ENCODE results near the gene SATL1.
"Not testable (repeated sequence)": the region's sequence is repeated elsewhere in the genome, so short reads cannot be mapped to it uniquely, and the experiment has no call there.

SATL1 gene, protein sequence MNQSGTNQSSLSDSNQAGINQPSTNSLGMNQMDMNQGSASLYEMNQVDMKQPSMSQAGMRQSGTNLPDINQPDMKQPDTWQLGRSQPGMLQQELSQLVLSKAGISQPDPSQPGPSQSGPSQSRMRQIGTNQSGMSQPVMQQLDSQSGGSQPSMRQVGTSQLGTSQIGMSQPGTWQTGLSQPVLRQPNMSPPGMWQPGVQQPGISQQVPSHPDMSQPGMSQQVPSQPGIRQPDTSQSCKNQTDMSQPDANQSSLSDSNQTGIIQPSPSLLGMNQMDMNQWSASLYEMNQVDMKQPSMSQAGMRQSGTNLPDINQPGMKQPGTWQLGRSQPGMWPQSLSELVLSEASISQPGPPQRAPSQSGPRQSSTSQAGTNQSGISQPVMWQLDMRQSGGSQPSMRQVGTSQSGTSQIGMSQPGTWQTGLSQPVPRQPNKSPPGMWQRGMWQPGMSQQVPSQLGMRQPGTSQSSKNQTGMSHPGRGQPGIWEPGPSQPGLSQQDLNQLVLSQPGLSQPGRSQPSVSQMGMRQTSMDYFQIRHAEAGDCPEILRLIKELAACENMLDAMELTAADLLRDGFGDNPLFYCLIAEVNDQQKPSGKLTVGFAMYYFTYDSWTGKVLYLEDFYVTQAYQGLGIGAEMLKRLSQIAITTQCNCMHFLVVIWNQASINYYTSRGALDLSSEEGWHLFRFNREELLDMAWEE

DNA sequence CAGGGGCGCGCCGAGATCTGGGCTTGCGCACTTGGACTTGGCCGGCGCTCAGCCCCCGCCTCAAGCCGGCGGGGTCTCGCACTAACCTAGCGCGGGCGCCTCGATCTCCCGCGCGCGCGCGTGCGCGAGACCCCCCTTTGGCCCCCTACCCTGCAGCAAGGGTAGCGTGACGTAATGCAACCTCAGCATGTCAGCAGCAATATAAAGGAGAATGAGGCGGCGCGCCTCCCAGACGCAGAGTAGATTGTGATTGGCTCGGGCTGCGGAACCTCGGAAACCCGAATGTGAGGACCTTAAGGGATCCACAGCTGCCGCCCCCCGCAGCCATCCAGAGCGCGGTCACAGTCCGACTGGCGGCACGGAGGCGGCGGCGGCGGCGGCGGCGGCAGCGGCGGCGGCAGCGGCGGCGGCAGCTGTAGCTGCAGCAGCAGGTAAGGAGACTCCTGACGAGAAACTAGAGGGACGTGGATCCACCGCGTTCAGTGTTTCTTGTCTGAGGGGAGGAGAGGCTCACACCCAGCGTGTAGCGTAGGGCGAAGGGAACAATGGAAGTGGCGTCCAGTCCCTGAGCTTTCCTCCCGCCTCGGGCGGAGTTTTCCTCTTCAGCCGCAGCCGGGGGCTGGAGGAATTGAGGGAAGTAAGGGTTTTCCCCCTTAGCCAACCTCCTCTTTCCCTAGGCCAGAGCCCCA is at the start of gene SATL1, which contains the start of gene ZNF711:
Gene SATL1 (minus strand): TSS at position 19 of the 689 bp plus-strand sequence. CDS start 134,811 bp downstream, outside the sequence.
Gene ZNF711 (plus strand): TSS at position 231 of the 689 bp plus-strand sequence. CDS start 3,582 bp downstream, outside the sequence.
- DNase-seq (ENCODE audit: low read depth): no peak

DNA sequence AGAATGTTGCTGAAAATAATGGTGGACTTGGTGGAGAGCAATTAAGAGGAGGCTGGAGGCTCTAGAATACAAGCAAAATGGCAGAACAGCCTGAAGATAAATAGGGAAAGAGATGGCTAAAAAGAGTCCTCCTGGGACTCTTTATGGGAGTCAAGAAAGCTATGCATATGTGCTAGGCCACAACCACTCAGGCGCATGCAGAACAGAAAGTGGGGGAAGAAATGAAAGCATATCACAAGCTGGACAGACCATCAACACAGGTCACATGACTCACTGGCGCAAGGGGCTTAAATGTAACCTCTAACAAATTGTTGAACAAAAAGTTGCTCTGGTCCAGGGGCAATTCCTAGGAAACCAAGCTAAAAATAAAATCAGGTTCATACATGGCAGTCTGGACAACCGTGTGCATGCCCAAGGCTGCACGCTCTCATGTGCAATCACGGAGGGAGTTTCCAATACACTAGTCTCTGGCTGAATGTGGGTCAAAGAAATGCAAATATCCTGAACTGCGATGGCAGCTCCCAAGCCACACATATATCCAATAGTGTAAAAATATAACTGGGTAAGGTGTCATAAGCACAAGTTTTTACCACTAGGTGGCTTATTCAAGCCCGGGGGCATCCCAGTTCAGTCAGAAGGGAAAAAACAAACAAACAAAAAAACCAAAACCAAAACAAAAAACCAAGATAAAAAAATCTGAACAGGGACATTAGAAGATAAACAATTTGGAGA is 45.6 kb upstream of the SATL1 start:
- DNase-seq (ENCODE audit: low read depth): no peak

DNA sequence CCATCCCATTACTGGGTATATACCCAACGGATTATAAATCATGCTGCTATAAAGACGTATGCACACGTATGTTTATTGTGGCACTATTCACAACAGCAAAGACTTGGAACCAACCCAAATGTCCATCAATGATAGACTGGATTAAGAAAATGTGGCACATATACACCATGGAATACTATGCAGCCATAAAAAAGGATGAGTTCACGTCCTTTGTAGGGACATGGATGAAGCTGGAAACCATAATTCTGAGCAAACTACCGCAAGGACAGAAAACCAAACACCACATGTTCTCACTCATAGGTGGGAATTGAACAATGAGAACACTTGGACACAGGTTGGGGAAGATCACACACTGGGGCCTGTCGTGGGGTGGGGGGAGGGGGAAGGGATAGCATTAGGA is 41.7 kb upstream of the SATL1 start:
- not testable (repeated sequence) for DNase-seq (ENCODE audit: low read depth)

DNA sequence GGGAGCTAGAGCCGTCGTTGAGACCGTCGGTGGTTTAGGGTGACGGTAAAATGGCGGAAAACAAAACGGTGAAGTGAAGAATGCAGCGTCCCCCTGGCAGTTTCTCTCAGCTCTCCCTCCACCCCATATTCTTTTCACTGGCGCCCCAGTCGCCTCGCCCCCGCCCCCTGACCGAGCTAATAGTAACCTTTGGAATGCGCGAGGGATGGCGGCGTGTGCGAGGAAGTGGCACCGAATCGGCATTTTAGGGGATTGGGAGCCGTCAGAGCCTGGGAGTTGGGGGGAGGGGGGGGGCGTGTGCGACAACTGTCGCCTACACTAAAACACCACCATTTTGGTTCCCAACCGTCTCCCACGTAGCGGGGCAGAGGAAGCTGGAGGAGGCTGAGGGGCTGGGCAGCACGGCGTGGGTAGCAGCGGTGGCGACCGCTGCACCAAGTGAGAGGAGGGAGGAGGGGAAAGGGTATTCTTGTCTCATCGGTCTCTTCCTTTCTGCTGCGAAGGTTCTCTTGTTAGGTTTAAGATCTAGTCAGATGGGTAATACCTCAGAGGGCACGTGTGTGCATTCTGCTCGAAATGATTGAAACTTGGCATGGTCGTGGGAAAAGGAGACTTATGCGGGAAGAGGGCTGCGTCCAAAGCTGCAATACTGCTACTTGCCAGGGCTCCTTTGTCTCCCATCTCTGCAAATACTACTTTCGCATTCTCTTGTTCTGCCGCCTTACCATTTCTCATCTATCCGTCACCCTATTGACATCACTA is 1.1 kb upstream of the SATL1 start:
- no peak for DNase-seq (ENCODE audit: low read depth)

DNA sequence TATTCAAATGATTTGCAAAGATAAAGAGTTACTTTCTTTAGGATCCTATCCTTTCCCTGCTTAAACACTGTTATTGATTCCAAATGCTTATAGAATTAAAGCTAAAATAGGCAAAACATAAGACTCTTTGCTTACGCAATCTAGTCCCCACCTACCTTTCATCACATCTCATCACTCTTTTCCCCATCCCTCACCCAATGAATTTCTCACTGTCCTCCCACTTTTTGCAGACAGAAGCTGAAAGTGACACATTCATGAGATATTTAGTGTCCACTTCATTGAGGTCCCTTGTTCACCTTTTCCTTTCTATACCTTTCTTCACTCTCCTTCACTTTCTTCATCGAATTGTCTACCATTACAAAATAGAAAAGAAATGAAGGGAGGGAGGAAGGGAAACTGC is 424 bp downstream of the SATL1 start:
- DNase-seq (ENCODE audit: low read depth): no peak

DNA sequence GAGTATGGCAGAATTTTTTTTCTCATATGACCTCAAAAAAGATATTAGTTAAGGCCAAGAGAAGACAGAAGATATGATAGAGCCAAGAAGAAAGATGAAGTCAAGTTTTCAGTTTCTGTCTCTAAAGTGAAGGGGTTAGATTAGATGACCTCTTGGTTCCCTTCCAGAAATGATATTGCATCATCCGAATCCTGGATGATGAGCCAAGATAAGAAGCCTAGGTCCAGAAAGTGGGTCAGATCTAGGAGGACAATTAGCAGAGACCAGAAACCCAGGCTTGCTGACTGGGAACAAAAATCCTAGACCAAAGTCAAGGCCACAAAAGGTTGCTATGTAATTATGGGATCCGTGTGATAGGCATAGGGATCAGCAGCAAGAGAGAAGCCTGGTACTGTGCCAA is 20.2 kb downstream of the SATL1 start:
- DNase-seq (ENCODE audit: low read depth): no peak

DNA sequence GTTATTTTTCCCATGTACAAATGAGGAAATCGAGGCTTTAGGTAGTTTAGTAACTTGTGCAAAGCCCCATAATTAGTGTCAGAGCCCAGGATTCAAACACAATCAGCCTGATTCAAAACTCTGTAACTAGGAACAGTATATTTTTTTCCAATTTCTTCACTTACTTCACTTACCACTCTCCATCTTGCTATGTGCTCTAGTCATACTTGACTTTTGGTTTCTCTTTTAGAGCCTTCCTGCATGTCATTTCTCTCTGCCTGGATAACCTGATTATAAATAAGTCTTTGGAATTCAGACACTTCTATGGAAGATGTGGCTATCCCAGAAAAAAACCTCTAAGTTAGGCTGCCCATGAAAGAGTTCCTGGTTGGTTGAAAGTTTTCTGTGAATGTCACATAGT is 22.2 kb downstream of the SATL1 start:
- no peak for DNase-seq (ENCODE audit: low read depth)

DNA sequence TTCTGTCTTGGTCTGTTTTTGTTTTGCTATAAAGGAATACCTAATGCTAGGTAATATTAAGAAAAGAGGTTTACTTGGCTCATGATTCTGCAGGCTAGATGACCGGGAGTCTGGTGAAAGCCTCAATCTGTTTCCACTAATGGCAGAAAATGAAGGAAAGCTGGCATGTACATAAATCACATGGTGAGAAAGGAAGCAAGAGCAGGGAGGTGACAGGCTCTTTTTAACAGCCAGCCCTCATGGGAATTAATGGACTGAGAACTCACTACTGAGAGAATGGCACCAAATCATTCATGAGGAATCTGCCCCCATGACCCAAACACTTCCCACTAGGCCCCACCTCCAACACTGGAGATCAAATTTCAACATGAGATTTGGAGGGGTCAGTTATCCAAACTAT is 27.6 kb downstream of the SATL1 start:
- DNase-seq (ENCODE audit: low read depth): no peak

DNA sequence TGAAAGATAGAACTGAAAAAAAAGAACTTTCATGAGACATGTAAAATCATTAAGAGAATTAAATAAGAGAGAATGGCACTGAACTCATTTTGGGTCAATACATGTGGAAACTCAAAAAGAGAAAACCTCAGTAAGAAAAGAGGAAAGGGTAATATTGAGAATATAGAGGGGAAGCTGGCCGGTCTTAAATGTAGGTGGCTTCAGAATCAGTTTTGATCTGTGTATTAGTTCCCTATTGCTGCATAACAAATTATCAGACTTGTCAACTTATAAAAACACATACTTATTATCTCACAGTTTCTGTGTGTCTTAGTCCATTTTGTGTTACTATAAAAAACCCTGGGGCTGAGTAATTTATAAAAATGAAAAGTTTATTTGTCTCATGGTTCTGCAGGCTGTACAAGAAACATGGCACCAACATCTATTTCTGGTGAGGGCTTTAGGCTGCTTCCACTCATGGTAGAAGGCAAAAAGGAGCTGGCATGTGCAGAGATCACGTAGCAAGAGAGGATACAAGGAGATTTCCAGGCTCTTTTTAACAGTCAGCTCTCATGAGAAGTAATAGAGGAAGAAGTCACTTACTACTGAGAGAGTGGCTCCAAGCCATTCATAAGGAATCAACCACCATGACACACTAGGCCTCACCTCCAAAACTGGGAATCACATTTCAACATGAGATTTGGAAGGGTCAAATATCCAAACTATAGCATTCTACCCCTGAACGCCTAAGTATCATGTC is 29.6 kb downstream of the SATL1 start:
- no peak for DNase-seq (ENCODE audit: low read depth)

DNA sequence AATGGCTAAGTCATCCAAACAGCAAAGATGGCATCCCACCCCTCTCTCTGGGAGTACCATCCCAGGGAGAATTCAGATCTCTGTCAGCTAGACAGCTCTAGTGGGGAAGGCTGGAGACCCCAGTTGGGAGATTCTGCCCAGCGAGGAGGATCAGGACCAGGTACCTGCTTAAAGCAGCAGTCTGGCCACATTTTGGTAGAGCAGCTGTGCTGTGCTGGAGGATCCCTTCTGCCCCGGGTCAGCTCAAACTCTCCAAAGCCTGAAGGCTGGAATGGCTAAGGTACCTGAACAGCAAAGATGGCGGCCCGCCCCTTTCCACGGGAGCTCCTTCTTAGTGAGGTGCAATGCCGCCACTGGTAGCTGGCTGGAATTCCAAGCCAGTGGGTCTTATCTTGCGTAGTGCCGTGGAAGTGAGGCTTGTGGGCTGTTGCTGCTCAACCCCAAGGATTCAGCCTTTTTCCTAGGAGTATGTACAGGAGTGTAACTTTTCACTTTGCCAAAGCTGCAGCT is 40.1 kb downstream of the SATL1 start:
- no peak for DNase-seq (ENCODE audit: low read depth)

DNA sequence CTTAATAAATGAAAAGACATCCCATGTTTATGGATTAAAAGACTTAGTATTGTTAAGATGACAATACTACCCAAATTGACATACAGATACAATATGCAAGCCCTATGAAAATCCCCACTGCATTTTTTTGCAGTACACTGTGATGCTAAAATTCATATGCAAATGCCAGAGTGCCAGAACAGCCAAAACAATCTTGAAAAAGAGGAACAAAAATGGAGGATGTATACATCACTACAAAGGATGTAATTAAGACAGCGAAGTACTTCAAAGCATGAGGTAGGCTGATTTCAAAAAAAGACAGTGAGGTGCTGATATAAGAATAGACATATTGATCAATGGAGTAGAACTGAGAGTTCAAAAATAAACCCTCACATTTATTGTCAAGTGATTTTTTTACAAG is 47.3 kb downstream of the SATL1 start:
- DNase-seq (ENCODE audit: low read depth): no peak

DNA sequence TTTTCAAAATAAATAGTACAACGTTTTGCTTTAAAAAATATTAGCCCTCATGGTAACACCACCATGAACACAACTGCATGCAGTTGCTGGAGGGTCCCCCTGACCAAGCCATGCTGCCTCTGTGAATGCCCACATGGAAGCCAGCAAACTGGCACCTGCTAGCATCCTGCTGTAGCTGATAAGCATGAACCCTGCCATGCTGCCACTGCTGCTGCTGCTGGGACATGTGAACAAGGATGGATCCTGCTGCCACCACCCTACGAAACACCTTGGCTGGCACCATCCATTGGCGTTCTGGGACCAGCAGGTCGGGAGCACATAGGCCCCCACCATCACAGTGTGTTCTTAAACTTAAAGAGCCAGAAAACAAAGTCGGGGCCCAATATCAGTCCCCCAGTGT is 83.9 kb downstream of the SATL1 start:
- DNase-seq (ENCODE audit: low read depth): no peak

DNA sequence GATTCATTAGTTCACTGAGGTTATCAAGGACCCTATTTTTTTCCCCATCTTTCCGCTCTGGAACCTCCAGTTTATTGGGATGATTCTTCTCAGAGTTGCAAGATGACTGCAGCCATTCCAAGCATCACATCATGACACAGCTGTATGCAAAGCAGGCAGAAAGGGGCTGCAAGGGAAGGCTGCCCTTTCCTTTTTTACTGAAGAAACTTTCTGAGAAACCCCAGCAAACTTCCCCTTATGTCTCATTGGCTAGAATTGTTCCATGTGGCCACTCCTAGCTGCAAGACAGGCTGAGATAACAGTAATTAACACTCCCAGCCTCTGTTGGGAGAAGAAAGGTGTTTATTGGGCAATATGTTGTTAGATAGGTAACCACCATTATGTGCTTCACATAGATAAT is 102.6 kb downstream of the SATL1 start:
- DNase-seq (ENCODE audit: low read depth): no peak

DNA sequence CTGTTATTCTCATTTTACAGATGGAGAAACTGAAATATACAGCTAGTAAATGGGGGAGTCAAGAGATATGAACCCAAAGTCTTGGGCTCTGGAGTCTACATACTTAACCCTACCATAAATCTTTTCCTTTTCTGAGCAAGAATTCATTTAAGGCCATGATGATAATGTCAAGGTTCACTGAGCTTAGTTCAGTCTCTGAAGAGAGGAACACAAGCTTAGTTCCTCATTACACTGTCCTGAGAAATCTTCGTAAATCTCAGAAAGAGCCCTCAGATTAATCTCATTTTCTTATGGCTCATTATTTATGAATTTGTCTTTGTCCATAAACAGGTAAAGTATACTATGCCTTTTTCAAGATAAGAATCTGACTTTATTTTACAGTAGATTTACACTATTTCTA is 104.2 kb downstream of the SATL1 start:
- no peak for DNase-seq (ENCODE audit: low read depth)

DNA sequence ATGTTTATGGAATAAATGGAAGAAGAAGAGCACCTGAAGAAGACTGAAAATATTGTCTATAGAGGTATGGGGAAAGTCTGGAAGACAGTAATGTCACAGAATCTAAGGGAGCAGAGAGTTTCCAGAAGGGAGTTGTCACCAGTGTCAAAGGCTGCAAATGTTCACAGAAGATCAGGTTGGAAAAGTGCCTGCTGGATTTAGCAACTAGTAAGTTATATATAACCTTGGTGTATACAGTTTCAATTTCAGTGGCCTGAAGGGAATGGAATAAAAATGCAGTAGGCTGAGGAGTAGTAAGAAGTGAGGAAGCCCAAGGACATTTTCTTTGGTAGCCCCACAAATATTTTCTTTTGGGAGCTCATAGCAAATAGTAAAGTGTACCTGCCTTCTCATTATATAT is 107.2 kb downstream of the SATL1 start:
- DNase-seq (ENCODE audit: low read depth): no peak

DNA sequence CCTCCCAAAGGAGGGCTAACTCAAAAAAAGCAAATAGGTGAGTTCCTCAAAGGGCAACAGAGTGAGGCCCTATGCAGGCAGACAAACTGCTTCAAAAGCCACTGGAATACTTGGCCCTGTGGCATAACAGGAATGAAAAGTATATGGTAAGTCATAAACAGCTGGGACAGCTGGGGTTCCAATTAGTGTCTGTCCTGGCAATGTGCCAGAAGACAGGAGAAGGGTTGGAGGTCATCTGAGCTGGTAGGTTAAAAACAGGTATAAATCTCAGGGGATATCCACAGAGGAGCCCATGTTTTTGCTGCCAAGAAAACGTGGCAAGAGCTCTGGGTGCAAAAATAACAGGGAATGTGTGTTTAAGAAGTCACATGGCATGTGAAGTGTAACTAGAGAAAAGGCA is 128.3 kb downstream of the SATL1 start:
- DNase-seq (ENCODE audit: low read depth): no peak

DNA sequence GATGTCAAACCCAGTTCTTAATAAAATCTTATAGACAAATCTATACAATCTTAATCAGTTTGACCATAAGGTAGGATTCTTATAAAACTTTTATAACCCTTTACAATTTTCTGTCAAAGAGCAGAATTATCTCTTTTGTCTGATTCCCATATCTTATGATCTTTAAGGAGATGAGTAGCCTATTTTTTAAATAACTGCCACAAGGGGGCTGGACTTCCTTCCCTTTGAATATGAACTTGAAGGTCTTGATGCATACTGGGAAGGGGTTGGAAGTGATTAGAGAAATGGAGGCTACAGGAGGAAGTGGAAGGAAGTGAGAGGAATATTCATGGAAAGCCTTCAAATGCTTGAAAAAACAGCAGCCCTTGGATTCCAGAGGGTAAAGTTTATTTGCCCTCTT is 128.8 kb downstream of the SATL1 start:
- no peak for DNase-seq (ENCODE audit: low read depth)

DNA sequence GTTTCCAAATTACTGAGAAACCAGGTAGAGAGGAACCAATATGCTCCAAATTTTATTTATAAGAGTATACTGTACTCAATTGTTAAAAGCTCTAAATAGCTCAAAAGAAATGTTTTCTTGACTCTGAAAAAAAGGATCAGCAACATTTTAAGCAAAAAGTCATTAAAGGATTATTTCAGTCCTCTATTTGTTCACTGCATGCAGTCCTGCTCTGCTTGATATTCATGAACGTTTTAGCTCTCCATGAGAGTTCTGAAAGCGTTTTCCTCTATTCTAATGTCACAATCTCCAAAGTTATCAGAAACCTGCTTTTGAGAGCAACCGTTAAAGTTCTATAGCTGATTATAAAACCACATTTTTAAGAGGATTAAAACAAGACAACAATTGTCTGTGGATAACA is 129.4 kb downstream of the SATL1 start:
- DNase-seq (ENCODE audit: low read depth): no peak

DNA sequence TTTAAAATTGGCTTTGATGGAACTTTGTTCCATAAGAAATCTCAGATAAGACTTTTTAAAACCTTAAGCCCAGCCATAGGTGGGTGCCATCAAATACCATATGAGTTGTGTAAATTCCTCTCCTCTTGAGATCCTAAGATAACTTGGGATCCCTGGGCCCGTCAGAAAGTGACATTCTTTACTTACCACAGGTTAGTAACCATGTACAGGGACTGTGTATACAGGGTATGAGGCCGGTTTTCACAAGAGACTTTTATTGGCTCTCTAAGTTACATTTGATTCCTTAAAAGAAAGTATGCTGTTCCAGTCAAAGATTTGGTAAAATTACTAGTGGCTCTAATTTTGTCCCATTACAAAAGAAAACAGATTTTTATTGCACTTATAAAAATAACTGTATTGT is 129.8 kb downstream of the SATL1 start:
- no peak for DNase-seq (ENCODE audit: low read depth)

DNA sequence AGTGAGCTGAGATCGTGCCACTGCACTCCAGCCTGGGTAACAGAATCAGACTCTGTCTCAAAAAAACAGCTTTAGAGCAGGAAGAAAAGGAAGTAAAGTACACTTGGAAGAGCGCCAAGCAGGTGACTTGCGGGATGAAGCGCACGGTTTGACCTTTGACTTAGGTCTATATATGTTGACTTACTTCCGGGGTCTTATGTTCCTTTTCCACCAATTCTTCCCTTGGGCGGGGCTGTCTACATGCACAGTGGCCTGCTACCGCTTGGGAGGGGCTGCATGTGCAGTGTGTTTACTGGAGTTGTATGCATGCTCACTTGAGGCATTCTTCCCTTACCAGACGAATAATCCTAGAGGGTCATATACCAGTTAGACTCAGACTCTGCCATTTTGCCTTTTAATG is 131.3 kb downstream of the SATL1 start:
- DNase-seq (ENCODE audit: low read depth): no peak

DNA sequence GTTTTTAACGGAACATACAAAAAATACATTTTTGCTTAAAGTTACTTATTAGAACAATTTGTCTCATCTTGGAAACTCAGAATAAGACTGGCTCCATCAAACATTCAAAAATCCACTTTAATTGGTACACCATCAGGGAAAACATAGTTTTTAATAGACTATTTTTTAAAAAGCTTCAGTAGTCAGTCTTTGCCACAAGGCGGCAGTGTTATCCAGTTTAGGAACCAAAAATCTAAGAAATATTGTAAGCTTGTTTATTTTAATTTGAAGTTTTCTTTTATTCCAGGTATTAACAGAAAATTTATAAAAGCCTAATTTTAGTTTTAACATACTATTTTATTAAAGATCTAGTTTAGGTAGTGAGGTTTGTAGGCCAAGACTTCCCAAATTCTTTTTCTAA is 132.2 kb downstream of the SATL1 start:
- no peak for DNase-seq (ENCODE audit: low read depth)
